SK-N-SH treated with all-trans-retinoic acid at 6 μM for 48 hours (cell line): Measurements from ENCODE around the gene KCNIP1.

ENCODE experiments used
- ARNTL ChIP-seq: fragments of 450-650 bp; formaldehyde crosslinking; IDR thresholded peaks from 2 replicates; pipeline ENCODE4 v1.5.0; 2020; ENCODE audit warnings: low read depth, mild to moderate bottlenecking, moderate library complexity, borderline replicate concordance
- BACH2 ChIP-seq: fragments of 250-450 bp; sonication (Bioruptor Pico); IDR thresholded peaks from 2 replicates; pipeline ENCODE4 v1.9.0; 2021; ENCODE audit warnings: mild to moderate bottlenecking, borderline replicate concordance
- ISL1 ChIP-seq: fragments of 250-450 bp; sonication (Bioruptor Pico); IDR thresholded peaks from 2 replicates; pipeline ENCODE4 v2.1.2; 2022; ENCODE audit warnings: mild to moderate bottlenecking, moderate library complexity
- PPARA ChIP-seq: fragments of 250-450 bp; sonication (Bioruptor Pico); IDR thresholded peaks from 2 replicates; pipeline ENCODE4 v1.5.0; 2020; ENCODE audit warnings: mild to moderate bottlenecking, borderline replicate concordance
- TCF4 ChIP-seq: fragments of 250-450 bp; sonication (Bioruptor Pico); IDR thresholded peaks from 2 replicates; pipeline ENCODE4 v1.8.0; 2021; ENCODE audit warnings: mild to moderate bottlenecking, moderate library complexity, borderline replicate concordance
- TOX ChIP-seq: fragments of 250-450 bp; sonication (Bioruptor Pico); IDR thresholded peaks from 2 replicates; pipeline ENCODE4 v1.8.0; 2021; ENCODE audit warnings: mild to moderate bottlenecking, moderate library complexity, borderline replicate concordance
- TSHZ2 ChIP-seq: fragments of 250-450 bp; sonication (Bioruptor Pico); IDR thresholded peaks from 2 replicates; pipeline ENCODE4 v1.5.0; 2020; ENCODE audit warnings: mild to moderate bottlenecking, moderate library complexity
- ZFP3 ChIP-seq: fragments of 250-450 bp; sonication (Bioruptor Pico); IDR thresholded peaks from 2 replicates; pipeline ENCODE4 v1.5.0; 2020; ENCODE audit warnings: mild to moderate bottlenecking, moderate library complexity
- ZNF70 ChIP-seq: fragments of 450-650 bp; formaldehyde crosslinking; IDR thresholded peaks from 2 replicates; pipeline ENCODE4 v1.5.0; 2020; ENCODE audit warnings: mild to moderate bottlenecking, moderate library complexity
- ZNF8 ChIP-seq: fragments of 450-650 bp; formaldehyde crosslinking; IDR thresholded peaks from 2 replicates; pipeline ENCODE4 v1.5.0; 2020; ENCODE audit warnings: mild to moderate bottlenecking, moderate library complexity
- TF ChIP-seq, protein P1 (sequence below): fragments of 250-450 bp; sonication (Bioruptor Pico); IDR thresholded peaks from 2 replicates; pipeline ENCODE4 v1.5.1; 2021; ENCODE audit warnings: mild to moderate bottlenecking, moderate library complexity

DNA sequence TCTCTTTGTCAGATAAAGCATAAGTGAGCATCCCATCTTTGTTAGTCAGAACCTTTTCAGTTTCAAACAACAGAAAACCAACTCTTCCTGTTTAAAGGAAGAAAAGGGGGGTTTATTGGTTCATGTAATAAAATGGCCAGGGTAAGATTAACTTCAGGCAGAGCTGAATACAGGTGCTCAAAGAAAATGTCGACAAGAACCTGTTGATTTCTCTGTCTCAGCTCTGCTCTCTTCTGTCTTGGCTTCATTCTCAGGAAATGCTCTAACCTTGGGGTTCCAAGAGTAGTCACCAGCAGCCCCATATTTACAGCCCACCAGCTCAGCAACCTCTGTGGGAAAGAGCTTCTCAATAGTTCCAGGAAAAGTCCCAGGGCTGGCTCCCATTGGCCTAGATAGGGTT lies 25.2 kb downstream of the KCNIP1 start:
- no peak for TF ChIP-seq TOX (CRISPR knock-in tag)
- TF ChIP-seq ISL1 (CRISPR knock-in tag) = no peak
- no peak for TF ChIP-seq ZNF70 (CRISPR knock-in tag)
- no peak for TF ChIP-seq ZFP3 (CRISPR knock-in tag)
- TF ChIP-seq BACH2 (CRISPR knock-in tag) = no peak
- TF ChIP-seq, protein P1, sequence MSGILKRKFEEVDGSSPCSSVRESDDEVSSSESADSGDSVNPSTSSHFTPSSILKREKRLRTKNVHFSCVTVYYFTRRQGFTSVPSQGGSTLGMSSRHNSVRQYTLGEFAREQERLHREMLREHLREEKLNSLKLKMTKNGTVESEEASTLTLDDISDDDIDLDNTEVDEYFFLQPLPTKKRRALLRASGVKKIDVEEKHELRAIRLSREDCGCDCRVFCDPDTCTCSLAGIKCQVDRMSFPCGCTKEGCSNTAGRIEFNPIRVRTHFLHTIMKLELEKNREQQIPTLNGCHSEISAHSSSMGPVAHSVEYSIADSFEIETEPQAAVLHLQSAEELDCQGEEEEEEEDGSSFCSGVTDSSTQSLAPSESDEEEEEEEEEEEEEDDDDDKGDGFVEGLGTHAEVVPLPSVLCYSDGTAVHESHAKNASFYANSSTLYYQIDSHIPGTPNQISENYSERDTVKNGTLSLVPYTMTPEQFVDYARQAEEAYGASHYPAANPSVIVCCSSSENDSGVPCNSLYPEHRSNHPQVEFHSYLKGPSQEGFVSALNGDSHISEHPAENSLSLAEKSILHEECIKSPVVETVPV (CRISPR knock-in tag) = no peak
- no peak for TF ChIP-seq PPARA (CRISPR knock-in tag)
- TF ChIP-seq TSHZ2 (CRISPR knock-in tag) = no peak
- no peak for TF ChIP-seq TCF4 (CRISPR knock-in tag)
- no peak for TF ChIP-seq ARNTL (CRISPR knock-in tag)
- no peak for TF ChIP-seq ZNF8 (CRISPR knock-in tag)
